IMR-90 (cell line): ENCODE results near the gene RECK. TPM values are rescaled to one million over a fixed set of nuclear protein-coding genes. Genes with fewer than 3 reads are reported as not detected.

Experiments
- ATAC-seq: fragments of 200-7000 bp; cut with Tn5 transposase; 2 replicates; pipeline ENCODE4 v1.9.1; 2020; ENCODE audit warnings: low read depth, mild to moderate bottlenecking, moderate library complexity
- BruUV-seq: library from RNA; stranded (reverse); fragments of 400-500 nt; replicated peaks from 2 replicates; lab custom pipeline; 2021; lab: Mats Ljungman, UMichigan
- CTCF ChIA-PET: fragments of 300-600 bp; formaldehyde crosslinking; extraction: SDS; loops from one replicate; lab custom pipeline; 2021; ENCODE audit warnings: antibody characterized with exemption; lab: Yijun Ruan, JAX
- POLR2A ChIA-PET: fragments of 300-600 bp; sonication (Branson Sonifier 250); formaldehyde crosslinking; loops from one replicate; lab custom pipeline; 2022; ENCODE audit warnings: antibody characterized with exemption; ENCODE audit not compliant: unreplicated experiment; lab: Charles Lee
- DNase-seq: peaks from one replicate; pipeline ENCODE4 v3.0.0; 2013
- H2AFZ ChIP-seq: replicated peaks from 2 replicates; pipeline ENCODE3; 2013; ENCODE audit warnings: low read length, mild to moderate bottlenecking; ENCODE audit not compliant: poor library complexity
- H2AK5ac ChIP-seq: 2 replicates; pipeline ENCODE4 v1.6.1; 2013; ENCODE audit warnings: low read depth, low read length, inconsistent platforms
- H2AK9ac ChIP-seq: replicated peaks from 2 replicates; pipeline ENCODE3; 2013; ENCODE audit warnings: mild to moderate bottlenecking, low read depth, low read length, moderate library complexity; ENCODE audit not compliant: poor library complexity
- H2BK120ac ChIP-seq: 2 replicates; pipeline ENCODE4 v1.6.1; 2013; ENCODE audit warnings: low read depth, low read length, inconsistent platforms
- H2BK15ac ChIP-seq: 3 replicates; pipeline ENCODE4 v1.6.1; 2013; ENCODE audit warnings: low read depth, low read length, inconsistent platforms
- H2BK20ac ChIP-seq: 2 replicates; pipeline ENCODE4 v1.6.1; 2013; ENCODE audit warnings: low read depth, mild to moderate bottlenecking, inconsistent platforms, low read length, moderate library complexity
- H2BK5ac ChIP-seq: 2 replicates; pipeline ENCODE4 v1.6.1; 2013; ENCODE audit warnings: mild to moderate bottlenecking, low read depth, low read length, inconsistent platforms; ENCODE audit not compliant: poor library complexity, severe bottlenecking
- H3K14ac ChIP-seq: replicated peaks from 2 replicates; pipeline ENCODE4 v1.6.1; 2013; ENCODE audit warnings: low read depth, low read length, inconsistent platforms
- H3K18ac ChIP-seq: 2 replicates; pipeline ENCODE4 v1.6.1; 2013; ENCODE audit warnings: low read depth, low read length, control low read depth
- H3K23ac ChIP-seq: 2 replicates; pipeline ENCODE4 v1.6.1; 2013; ENCODE audit warnings: low read depth, low read length, inconsistent platforms
- H3K27ac ChIP-seq: 2 replicates; pipeline ENCODE4 v1.5.1; 2013; ENCODE audit warnings: mild to moderate bottlenecking, control low read depth, low read length; ENCODE audit not compliant: insufficient read depth
- H3K27me3 ChIP-seq: 2 replicates; pipeline ENCODE4 v1.6.1; 2013; ENCODE audit warnings: low read length; ENCODE audit not compliant: control insufficient read depth, insufficient read depth
- H3K36me3 ChIP-seq: 2 replicates; pipeline ENCODE4 v1.6.1; 2013; ENCODE audit warnings: low read length, mixed read lengths; ENCODE audit not compliant: control insufficient read depth, insufficient read depth
- H3K4ac ChIP-seq: 2 replicates; pipeline ENCODE4 v1.6.1; 2013; ENCODE audit warnings: low read depth, low read length, inconsistent platforms
- H3K4me1 ChIP-seq: 2 replicates; pipeline ENCODE4 v1.6.1; 2013; ENCODE audit warnings: low read length, mixed read lengths; ENCODE audit not compliant: control insufficient read depth, insufficient read depth
- H3K4me2 ChIP-seq: 2 replicates; pipeline ENCODE4 v1.6.1; 2013; ENCODE audit warnings: low read depth, mild to moderate bottlenecking, control low read depth, low read length, moderate library complexity
- H3K4me3 ChIP-seq: 2 replicates; pipeline ENCODE4 v1.5.1; 2013; ENCODE audit warnings: low read depth, mild to moderate bottlenecking, control low read depth, low read length, moderate library complexity; ENCODE audit not compliant: insufficient read depth
- H3K56ac ChIP-seq: 2 replicates; pipeline ENCODE4 v1.6.1; 2013; ENCODE audit warnings: low read length, inconsistent platforms; ENCODE audit not compliant: insufficient read depth; ENCODE audit errors: extremely low read depth
- H3K79me1 ChIP-seq, 2 experiments: 2 replicates each; pipeline ENCODE4 v1.6.1; 2013; ENCODE audit warnings: low read length in 2 of 2, inconsistent platforms in 1 of 2, low read depth in 1 of 2
- H3K9ac ChIP-seq: 2 replicates; pipeline ENCODE4 v1.6.1; 2013; ENCODE audit warnings: low read depth, low read length, control low read depth
- H3K9me1 ChIP-seq: 2 replicates; pipeline ENCODE4 v1.6.1; 2013; ENCODE audit warnings: low read length, inconsistent platforms; ENCODE audit not compliant: insufficient read depth
- H3K9me3 ChIP-seq: 2 replicates; pipeline ENCODE4 v1.6.1; 2013; ENCODE audit warnings: low read length; ENCODE audit not compliant: control insufficient read depth, insufficient read depth
- H4K20me1 ChIP-seq: 2 replicates; pipeline ENCODE4 v1.6.1; 2013; ENCODE audit warnings: low read length, inconsistent platforms; ENCODE audit not compliant: insufficient read depth
- H4K5ac ChIP-seq: 2 replicates; pipeline ENCODE4 v1.6.1; 2013; ENCODE audit warnings: mild to moderate bottlenecking, low read depth, low read length, control low read depth
- H4K8ac ChIP-seq, 2 experiments: 2 replicates each; pipeline ENCODE4 v1.6.1; 2013; ENCODE audit warnings: low read depth in 2 of 2, low read length in 2 of 2, control low read depth in 1 of 2, inconsistent platforms in 1 of 2
- H4K91ac ChIP-seq: 2 replicates; pipeline ENCODE4 v1.6.1; 2013; ENCODE audit warnings: low read depth, low read length, inconsistent platforms; ENCODE audit not compliant: insufficient read depth
- CHD1 ChIP-seq: IDR thresholded peaks from 2 replicates; pipeline ENCODE4 v1.6.1; 2012; ENCODE audit warnings: low read depth, low read length, improper control_type of control experiment
- CTCF ChIP-seq: conservative IDR thresholded peaks from 2 replicates; pipeline ENCODE4 v1.5.1; 2012; ENCODE audit warnings: mild to moderate bottlenecking, low read depth, low read length, improper control_type of control experiment
- FOS ChIP-seq: fragments of 150-350 bp; IDR thresholded peaks from 2 replicates; pipeline ENCODE4 v1.6.1; 2016; ENCODE audit warnings: low read depth, low read length
- MAZ ChIP-seq: IDR thresholded peaks from 2 replicates; pipeline ENCODE4 v1.6.1; 2012; ENCODE audit warnings: low read depth, mild to moderate bottlenecking, low read length, improper control_type of control experiment, moderate library complexity, borderline replicate concordance
- MXI1 ChIP-seq: IDR thresholded peaks from 2 replicates; pipeline ENCODE4 v1.6.1; 2012; ENCODE audit warnings: low read depth, mild to moderate bottlenecking, low read length, moderate library complexity, borderline replicate concordance
- NFE2L2 ChIP-seq: fragments of 150-350 bp; IDR thresholded peaks from 2 replicates; pipeline ENCODE4 v1.6.1; 2016; ENCODE audit warnings: low read depth, mild to moderate bottlenecking, low read length
- POLR2A ChIP-seq: IDR thresholded peaks from 2 replicates; pipeline ENCODE4 v1.6.1; 2012; ENCODE audit warnings: mild to moderate bottlenecking, low read depth, low read length
- RAD21 ChIP-seq: IDR thresholded peaks from 2 replicates; pipeline ENCODE4 v1.6.1; 2012; ENCODE audit warnings: low read length, improper control_type of control experiment
- RCOR1 ChIP-seq: IDR thresholded peaks from 2 replicates; pipeline ENCODE4 v1.6.1; 2012; ENCODE audit warnings: mild to moderate bottlenecking, low read length, improper control_type of control experiment; ENCODE audit not compliant: insufficient replicate concordance
- RFX5 ChIP-seq: IDR thresholded peaks from 2 replicates; pipeline ENCODE4 v1.8.0; 2012; ENCODE audit warnings: low read depth, mild to moderate bottlenecking, low read length, moderate library complexity
- SMC3 ChIP-seq: fragments of 150-350 bp; IDR thresholded peaks from 2 replicates; pipeline ENCODE4 v1.6.1; 2016; ENCODE audit warnings: low read depth, mild to moderate bottlenecking, antibody characterized with exemption, low read length, moderate library complexity
- USF2 ChIP-seq: fragments of 150-350 bp; IDR thresholded peaks from 2 replicates; pipeline ENCODE4 v1.6.1; 2017; ENCODE audit warnings: mild to moderate bottlenecking, antibody characterized with exemption, low read length, low read depth
- WGBS, 2 experiments: methylation state at CpG; one replicate each; pipeline versions ENCODE4 v1.1.5 to v1.1.7; 2013; ENCODE audit warnings: missing lambda C conversion rate in 2 of 2; ENCODE audit not compliant: insufficient read length in 1 of 2; ENCODE audit errors: extremely low coverage in 2 of 2; 5-methylcytosine and 5-hydroxymethylcytosine counted together
- dilution Hi-C: fragments of 300-500 bp; cut with HindIII; formaldehyde crosslinking; loops from one replicate; pipeline ENCODE4 v1.14.3; 2018; ENCODE audit warnings: low sequenced_read_pairs; ENCODE audit not compliant: unreplicated experiment
- in situ Hi-C: fragments of 300-500 bp; cut with MboI; formaldehyde crosslinking; loops from 3 replicates; pipeline ENCODE4 v1.14.3; 2019; ENCODE audit warnings: low sequenced_read_pairs, inconsistent platforms, mixed read lengths
- intact Hi-C: fragments of 100-400 bp; cut with micrococcal nuclease; formaldehyde crosslinking; loops from 2 replicates; pipeline ENCODE4 v1.10.0; 2022
- polyA plus RNA-seq, 3 experiments: library from polyadenylated mRNA; depleted of rRNA; stranded (reverse); fragments of >200 nt; gene quantifications; 2 replicates each; pipeline ENCODE4 v1.2.3, GENCODE V29; 2012; ENCODE audit warnings: low replicate concordance in 1 of 3
- total RNA-seq: library from RNA; depleted of rRNA; stranded (reverse); fragments of >200 nt; gene quantifications from 2 replicates; pipeline ENCODE4 v1.2.3, GENCODE V29; 2012

RECK gene
- total and polyA plus RNA-seq, 2 of the 4 experiments (the other 2 are of a cell fraction), result 23.5 to 44.0 TPM

- Histone ChIP-seq H3K79me1 (peaks cover 0 to 10% of the 10 kb centered on the region in 2 experiments; a peak in 2 of 4 replicates), H2BK15ac (peak overlapping the region; percentile 30; the same call in 1 of the 3 replicates), H4K20me1 (no peaks in the 10 kb centered on the region), H3K56ac (peak overlapping the region; percentile 46), H3K9me1 (peaks cover 24% of the 10 kb centered on the region), H3K4me1 (peaks cover 28% of the 10 kb centered on the region), H3K9ac (peak overlapping the region; percentile 67), H2BK5ac (no peak overlapping the region), H4K91ac (peak overlapping the region; percentile 84), H3K23ac (no peak overlapping the region), H3K36me3 (peaks cover 5% of the 10 kb centered on the region), H3K27me3 (no peaks in the 10 kb centered on the region; the same call in 1 of the 2 replicates), H3K14ac (peak overlapping the region; percentile 12; the same call in 1 of the 2 replicates), H3K18ac (peak overlapping the region; percentile 44), H2AK5ac (peak overlapping the region; percentile 31; the same call in 1 of the 2 replicates), H4K5ac (peak overlapping the region; percentile 91), H3K27ac (peak overlapping the region; percentile 35), H4K8ac (peak overlapping the region; percentile 82 to 90; a peak in 3 of 4 replicates), H3K4me3 (peak overlapping the region; percentile 55), H2BK120ac (peak overlapping the region; percentile 75), H2AFZ (peak overlapping the region; percentile 88), H3K9me3 (no peaks in the 10 kb centered on the region), H2AK9ac (peak overlapping the region; percentile 79), H3K4me2 (peak overlapping the region; percentile 85), H3K4ac (peak overlapping the region; percentile 71), H2BK20ac (0 out of 2 replicates have a peak overlapping the region, but pooled peaks have one; percentile 51)
- peak; percentile 84 for TF ChIP-seq RCOR1
- peak; percentile 74; the same call in 1 of the 2 replicates for TF ChIP-seq MAZ
- TF ChIP-seq CHD1, result 0 out of 2 replicates have a peak, but pooled peaks have one; percentile 47
- TF ChIP-seq POLR2A, result 0 out of 2 replicates have a peak, but pooled peaks have one; percentile 28
- no peak for TF ChIP-seq RFX5
- TF ChIP-seq FOS, result no peak
- TF ChIP-seq RAD21, result peak; percentile 93
- peak; percentile 92 for TF ChIP-seq SMC3
- TF ChIP-seq MXI1, result 0 out of 2 replicates have a peak, but pooled peaks have one; percentile 24
- no peak for TF ChIP-seq USF2
- peak; percentile 92 for TF ChIP-seq CTCF
- TF ChIP-seq NFE2L2, result no peak
- intact Hi-C loops, result loop anchor here (1.0 to 2.0 kb wide), 3 partner anchors 64 to 211 kb away; no protein-coding TSS in a partner anchor
- POLR2A ChIA-PET, result no interaction called here
- CTCF ChIA-PET, result interaction anchor here (0.6 to 1.5 kb wide), 11 partner anchors 15 to 264 kb away, joined by 3 to 9 read pairs (median 3); partner anchors contain the start of gene CLTA
- WGBS, 2 experiments, result 5% methylated on average over 23 of the region's 58 CpGs; no CpG with 5 or more reads in 1 of the 2 experiments
- ATAC-seq (peak; percentile 91), DNase-seq (peak; percentile 81)
- in situ Hi-C loops, result no loop called here
- dilution Hi-C loops, result no loop called here
- no TSS peak for BruUV-seq
These were observed 129.6 kb downstream of the RECK start for GRCh38 chr9:36166168-36166927.
